ENCODE measurements around the gene TMEM97. TPM values are rescaled to one million over a fixed set of nuclear protein-coding genes. Genes with fewer than 3 reads are reported as not detected.
"Not testable (repeated sequence)": the region's sequence is repeated elsewhere in the genome, so short reads cannot be mapped to it uniquely, and the experiment has no call there.

TMEM97 gene
- total and polyA plus RNA-seq, 2 experiments from 2014 or later: 63.6 to 66.9 TPM

- Histone ChIP-seq H3K27ac (no peak overlapping the region), H3K4me2 (no peak overlapping the region), H3K4me3 (no peak overlapping the region), H3K4me1 (ENCODE audit: insufficient read depth) (no peaks in the 10 kb centered on the region), H3K9me2 (replicated peaks; ENCODE audit: insufficient read depth) (no peaks in the 10 kb centered on the region), H3K36me3 (replicated peaks; ENCODE audit: insufficient read depth, low read depth) (no peaks in the 10 kb centered on the region), H4K20me1 (ENCODE audit: insufficient read depth, poor library complexity, severe bottlenecking) (no peaks in the 10 kb centered on the region), H2AFZ (no peak overlapping the region), H3K27me3 (no peaks in the 10 kb centered on the region), H3K9me3 (ENCODE audit: low read depth) (no peaks in the 10 kb centered on the region), H3K79me2 (no peaks in the 10 kb centered on the region)
- WGBS (ENCODE audit: low lambda C conversion rate, missing lambda C conversion rate): 88% methylated on average over 3 of the region's 3 CpGs
- TF ChIP-seq CTCF (IDR thresholded peaks at IDR 0.05; ENCODE audit: poor library complexity) (no peak), EZH2 (IDR thresholded peaks at IDR 0.05; ENCODE audit: borderline replicate concordance) (no peak), EZH2phosphoT487 (IDR thresholded peaks at IDR 0.05; ENCODE audit: low read depth, severe bottlenecking, unreplicated experiment) (no peak)
- DNase-seq (ENCODE audit: low spot score): no peak
Measured at GRCh38 chr17:28271431-28271830, 47.6 kb upstream of the TMEM97 start.

GRCh38 chr17:28272166-28272565 is 46.8 kb upstream of the TMEM97 start:
- Histone ChIP-seq H4K20me1 (ENCODE audit: insufficient read depth, poor library complexity, severe bottlenecking) (no peaks in the 10 kb centered on the region), H3K4me1 (ENCODE audit: insufficient read depth) (no peaks in the 10 kb centered on the region), H2AFZ (no peak overlapping the region), H3K27me3 (no peaks in the 10 kb centered on the region), H3K27ac (no peak overlapping the region), H3K4me2 (no peak overlapping the region), H3K36me3 (replicated peaks; ENCODE audit: insufficient read depth, low read depth) (no peaks in the 10 kb centered on the region), H3K9me2 (replicated peaks; ENCODE audit: insufficient read depth) (no peaks in the 10 kb centered on the region), H3K9me3 (ENCODE audit: low read depth) (no peaks in the 10 kb centered on the region), H3K79me2 (no peaks in the 10 kb centered on the region), H3K4me3 (no peak overlapping the region)
- 69% methylated on average over 2 of the region's 2 CpGs for WGBS (ENCODE audit: low lambda C conversion rate, missing lambda C conversion rate)
- TF ChIP-seq EZH2 (IDR thresholded peaks at IDR 0.05; ENCODE audit: borderline replicate concordance) (no peak), CTCF (IDR thresholded peaks at IDR 0.05; ENCODE audit: poor library complexity) (no peak), EZH2phosphoT487 (IDR thresholded peaks at IDR 0.05; ENCODE audit: low read depth, severe bottlenecking, unreplicated experiment) (no peak)
- no peak for DNase-seq (ENCODE audit: low spot score)

- H3K36me3 ChIP-seq (replicated peaks; ENCODE audit: insufficient read depth, low read depth): not testable (repeated sequence)
Measured at GRCh38 chr17:28273341-28273740, 45.7 kb upstream of the TMEM97 start.

GRCh38 chr17:28274591-28275265 is 44.3 kb upstream of the TMEM97 start:
- 66% methylated on average over 9 of the region's 9 CpGs for WGBS (ENCODE audit: low lambda C conversion rate, missing lambda C conversion rate)
- Histone ChIP-seq H3K79me2 (no peaks in the 10 kb centered on the region), H2AFZ (no peak overlapping the region), H3K4me3 (no peak overlapping the region), H3K4me2 (no peak overlapping the region), H3K4me1 (ENCODE audit: insufficient read depth) (no peaks in the 10 kb centered on the region), H3K9me3 (ENCODE audit: low read depth) (no peaks in the 10 kb centered on the region), H3K27ac (no peak overlapping the region), H3K36me3 (replicated peaks; ENCODE audit: insufficient read depth, low read depth) (no peaks in the 10 kb centered on the region), H3K9me2 (replicated peaks; ENCODE audit: insufficient read depth) (no peaks in the 10 kb centered on the region), H4K20me1 (ENCODE audit: insufficient read depth, poor library complexity, severe bottlenecking) (no peaks in the 10 kb centered on the region), H3K27me3 (no peaks in the 10 kb centered on the region)
- no peak for DNase-seq (ENCODE audit: low spot score)
- TF ChIP-seq EZH2 (IDR thresholded peaks at IDR 0.05; ENCODE audit: borderline replicate concordance): no peak
- no peak for TF ChIP-seq EZH2phosphoT487 (IDR thresholded peaks at IDR 0.05; ENCODE audit: low read depth, severe bottlenecking, unreplicated experiment)
- TF ChIP-seq CTCF (IDR thresholded peaks at IDR 0.05; ENCODE audit: poor library complexity): no peak

More at GRCh38 chr17:28273341-28273740, 45.7 kb upstream of the TMEM97 start:
- not testable (repeated sequence) for H3K9me2 ChIP-seq (replicated peaks; ENCODE audit: insufficient read depth); H4K20me1 ChIP-seq (ENCODE audit: insufficient read depth, poor library complexity, severe bottlenecking); H3K27ac ChIP-seq; H3K4me2 ChIP-seq; H2AFZ ChIP-seq; H3K9me3 ChIP-seq (ENCODE audit: low read depth); H3K27me3 ChIP-seq; H3K4me3 ChIP-seq; H3K4me1 ChIP-seq (ENCODE audit: insufficient read depth); DNase-seq (ENCODE audit: low spot score); H3K79me2 ChIP-seq
- 94% methylated on average over 5 of the region's 5 CpGs for WGBS (ENCODE audit: low lambda C conversion rate, missing lambda C conversion rate)

Measured in hepatocyte (in vitro differentiated cells).